ENCODE data around the gene PCDH10.

DNA sequence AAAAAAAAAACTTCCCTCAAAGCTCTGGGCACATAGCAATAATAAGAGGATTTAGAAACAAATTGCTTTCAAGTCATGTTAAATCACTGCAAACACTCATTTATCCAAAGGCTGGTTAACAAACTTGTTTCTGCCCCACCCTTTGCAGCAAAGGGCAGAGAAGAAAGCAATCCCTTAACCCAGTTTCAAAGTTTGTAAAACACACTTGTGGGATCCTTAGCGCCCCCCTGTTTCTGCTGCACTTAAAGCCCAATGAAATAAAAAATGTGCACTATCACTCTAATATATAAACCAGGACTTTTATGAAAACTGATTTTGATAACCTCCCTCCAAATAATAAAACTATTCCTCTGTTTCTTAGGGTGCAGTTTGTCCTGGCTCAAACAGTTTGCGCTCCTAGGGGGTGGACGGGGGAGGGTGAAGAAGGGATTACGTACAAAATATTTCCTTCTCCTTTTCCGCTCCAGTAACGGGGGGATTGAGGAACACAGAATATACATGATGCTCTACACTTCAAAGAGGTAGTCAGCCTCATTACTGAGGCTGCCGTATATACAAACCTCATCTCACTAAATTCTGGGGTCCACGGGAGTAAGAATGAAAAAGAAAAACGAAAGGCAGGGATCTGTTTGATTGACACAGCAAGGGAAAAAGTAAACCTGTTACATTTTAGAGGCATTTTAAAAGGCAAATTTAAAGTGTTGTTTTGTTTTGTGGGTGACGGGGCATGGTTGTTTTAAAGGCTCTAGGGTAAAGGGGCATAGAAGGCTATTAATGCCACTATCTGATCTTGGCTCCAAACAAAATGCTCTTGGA, 3.1 kb upstream of the PCDH10 start:
- TF ChIP-seq, protein P1, sequence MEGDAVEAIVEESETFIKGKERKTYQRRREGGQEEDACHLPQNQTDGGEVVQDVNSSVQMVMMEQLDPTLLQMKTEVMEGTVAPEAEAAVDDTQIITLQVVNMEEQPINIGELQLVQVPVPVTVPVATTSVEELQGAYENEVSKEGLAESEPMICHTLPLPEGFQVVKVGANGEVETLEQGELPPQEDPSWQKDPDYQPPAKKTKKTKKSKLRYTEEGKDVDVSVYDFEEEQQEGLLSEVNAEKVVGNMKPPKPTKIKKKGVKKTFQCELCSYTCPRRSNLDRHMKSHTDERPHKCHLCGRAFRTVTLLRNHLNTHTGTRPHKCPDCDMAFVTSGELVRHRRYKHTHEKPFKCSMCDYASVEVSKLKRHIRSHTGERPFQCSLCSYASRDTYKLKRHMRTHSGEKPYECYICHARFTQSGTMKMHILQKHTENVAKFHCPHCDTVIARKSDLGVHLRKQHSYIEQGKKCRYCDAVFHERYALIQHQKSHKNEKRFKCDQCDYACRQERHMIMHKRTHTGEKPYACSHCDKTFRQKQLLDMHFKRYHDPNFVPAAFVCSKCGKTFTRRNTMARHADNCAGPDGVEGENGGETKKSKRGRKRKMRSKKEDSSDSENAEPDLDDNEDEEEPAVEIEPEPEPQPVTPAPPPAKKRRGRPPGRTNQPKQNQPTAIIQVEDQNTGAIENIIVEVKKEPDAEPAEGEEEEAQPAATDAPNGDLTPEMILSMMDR (conservative IDR thresholded peaks at IDR 0.05 in 1 of 2, IDR thresholded peaks at IDR 0.05 in 1 of 2; ENCODE audit: extremely low read depth in 1 of 2, insufficient read depth in 1 of 2, low read depth in 1 of 2, low read length in 2 of 2) = no peak
- TF ChIP-seq EZH2 (IDR thresholded peaks at IDR 0.05; ENCODE audit: borderline replicate concordance, low read length) = no peak
